ENCODE data around the gene NRG2. TPM values are rescaled to one million over a fixed set of nuclear protein-coding genes. Genes with fewer than 3 reads are reported as not detected.
A peak's percentile ranks its signal among the peaks of the same experiment; 100 is the strongest.

NRG2 gene
- polyA plus RNA-seq, 2 of the 4 experiments (the other 2 are of a cell fraction) = 1.0 to 1.1 TPM

- no peak for TF ChIP-seq HMGXB4 (CRISPR knock-in tag; IDR thresholded peaks at IDR 0.05; ENCODE audit: borderline replicate concordance)
These were observed 30.2 kb upstream of the NRG2 start (continued) for GRCh38 chr5:140073296-140073695.

- DNase-seq (ENCODE audit: low read depth in 1 of 2, low spot score in 1 of 2) (no peak), ATAC-seq (no peak), FAIRE-seq (no peak)
- POLR2A ChIA-PET = interaction anchor here (1.4 kb wide), 1 partner anchor 35 kb away, joined by 5 read pairs; no protein-coding TSS in a partner anchor
- Histone ChIP-seq H3K27ac (no peak overlapping the region), H3K4me2 (no peak overlapping the region), H3K9me3 (no peaks in the 10 kb centered on the region), H3K4me3 (no peak overlapping the region), H3K4me1 (no peaks in the 10 kb centered on the region)
- CTCF ChIA-PET = interaction anchor here (0.6 to 9.5 kb wide), 25 partner anchors 10 to 648 kb away, joined by 3 to 149 read pairs (median 5); partner anchors contain the start of genes CYSTM1 and PURA
- whole genome bisulfite sequencing (ENCODE audit: missing lambda C conversion rate) = 36% methylated on average over 10 of the region's 10 CpGs
- TF ChIP-seq RAD21 (conservative IDR thresholded peaks at IDR 0.05 in 1 of 2, IDR thresholded peaks at IDR 0.05 in 1 of 2) (no peak), USF2 (IDR thresholded peaks at IDR 0.05) (no peak), HOXB5 (CRISPR knock-in tag; IDR thresholded peaks at IDR 0.05) (no peak), HDAC2 (IDR thresholded peaks at IDR 0.05) (no peak), ZFP36 (IDR thresholded peaks at IDR 0.05; ENCODE audit: borderline replicate concordance, partially characterized antibody) (no peak), ZC3H11A (IDR thresholded peaks at IDR 0.05) (no peak), CEBPB (IDR thresholded peaks at IDR 0.05) (no peak), PBX3 (IDR thresholded peaks at IDR 0.05) (no peak), CHD2 (IDR thresholded peaks at IDR 0.05; ENCODE audit: low read length, partially characterized antibody) (no peak), CHD4 (IDR thresholded peaks at IDR 0.05; ENCODE audit: borderline replicate concordance) (no peak)
These were observed 29.7 kb upstream of the NRG2 start for GRCh38 chr5:140072812-140073211.

- ATAC-seq (no peak), FAIRE-seq (no peak), DNase-seq (ENCODE audit: low read depth in 1 of 2, low spot score in 1 of 2) (no peak)
- WGBS (ENCODE audit: missing lambda C conversion rate) = 10% methylated on average over 1 of the region's 1 CpG
- H3K4me3 ChIP-seq = no peak overlapping the region
- H3K27ac ChIP-seq = no peak overlapping the region
- H3K4me2 ChIP-seq = no peak overlapping the region
- no peaks in the 10 kb centered on the region for H3K4me1 ChIP-seq
- no peaks in the 10 kb centered on the region; the same call in 2 of the 3 replicates for H3K9me3 ChIP-seq
- ChIA-PET POLR2A (no interaction called here), CTCF (interaction anchor here (0.7 to 1.0 kb wide), 2 partner anchors 84 to 337 kb away, joined by 3 to 4 read pairs; no protein-coding TSS in a partner anchor)
- no peak for TF ChIP-seq HEYL (CRISPR knock-in tag; IDR thresholded peaks at IDR 0.05)
- TF ChIP-seq CEBPB (IDR thresholded peaks at IDR 0.05) = no peak
- no peak for TF ChIP-seq HDAC2 (IDR thresholded peaks at IDR 0.05)
- TF ChIP-seq CBX8 (IDR thresholded peaks at IDR 0.05) = peak; percentile 72; the same call in 1 of the 2 replicates
These were observed 17.7 kb upstream of the NRG2 start for GRCh38 chr5:140060816-140061215.

GRCh38 chr5:140058212-140058932 lies 15.3 kb upstream of the NRG2 start:
- CTCF ChIA-PET = interaction anchor here (0.7 to 1.9 kb wide), 6 partner anchors 9 to 89 kb away, joined by 3 to 13 read pairs (median 3); partner anchors contain the start of gene NRG2
- Histone ChIP-seq H3K4me2 (no peak overlapping the region), H3K4me1 (no peaks in the 10 kb centered on the region), H3K4me3 (no peak overlapping the region), H3K27ac (no peak overlapping the region), H3K9me3 (no peaks in the 10 kb centered on the region; the same call in 2 of the 3 replicates)
- POLR2A ChIA-PET = no interaction called here
- 29% methylated on average over 5 of the region's 5 CpGs for WGBS (ENCODE audit: missing lambda C conversion rate)
- FAIRE-seq = no peak
- no peak for DNase-seq (ENCODE audit: low read depth in 1 of 2, low spot score in 1 of 2)
- no peak for ATAC-seq
- TF ChIP-seq HES2 (IDR thresholded peaks at IDR 0.05) (no peak), KDM1A (IDR thresholded peaks at IDR 0.05; ENCODE audit: low read depth) (no peak), CEBPB (IDR thresholded peaks at IDR 0.05) (no peak), ZSCAN20 (CRISPR knock-in tag; IDR thresholded peaks at IDR 0.05) (no peak), TFCP2L1 (CRISPR knock-in tag; IDR thresholded peaks at IDR 0.05) (no peak), GATA3 (IDR thresholded peaks at IDR 0.05; ENCODE audit: borderline replicate concordance) (no peak), ZC3H11A (IDR thresholded peaks at IDR 0.05) (no peak), HEYL (CRISPR knock-in tag; IDR thresholded peaks at IDR 0.05) (no peak), SREBF2 (IDR thresholded peaks at IDR 0.05) (no peak), ZFP36 (IDR thresholded peaks at IDR 0.05; ENCODE audit: borderline replicate concordance, partially characterized antibody) (no peak), MAZ (IDR thresholded peaks at IDR 0.05; ENCODE audit: borderline replicate concordance, low read depth, low read length) (no peak), RAD21 (conservative IDR thresholded peaks at IDR 0.05 in 1 of 2, IDR thresholded peaks at IDR 0.05 in 1 of 2) (no peak), HMGXB4 (CRISPR knock-in tag; IDR thresholded peaks at IDR 0.05; ENCODE audit: borderline replicate concordance) (no peak), JUNB (IDR thresholded peaks at IDR 0.05) (no peak), EHMT2 (IDR thresholded peaks at IDR 0.05; ENCODE audit: low read depth) (no peak), E2F6 (IDR thresholded peaks at IDR 0.05; ENCODE audit: borderline replicate concordance, low read depth) (no peak)

All from A549 (cell line).